Esophagus squamous epithelium (tissue), 4 donors: ENCODE data around the gene ZMIZ1.

Source experiments
- POLR2A ChIP-seq, 4 donors: fragments of 450-650 bp; IDR thresholded peaks; one replicate each; pipeline ENCODE4 v1.6.1; 2017; ENCODE audit warnings: antibody characterized with exemption in 4 of 4, mild to moderate bottlenecking in 4 of 4, moderate library complexity in 3 of 4
- TF ChIP-seq, protein P1 (sequence below), 6 experiments: fragments of 450-650 bp in 4 of 6; fragments of 200-600 bp in 2 of 6; sonication (generic) in 2 of 6; IDR thresholded peaks; one replicate each; pipeline ENCODE4 v1.5.1; 2016 to 2019; ENCODE audit warnings: antibody characterized with exemption in 6 of 6, mild to moderate bottlenecking in 4 of 6, moderate library complexity in 4 of 6

DNA sequence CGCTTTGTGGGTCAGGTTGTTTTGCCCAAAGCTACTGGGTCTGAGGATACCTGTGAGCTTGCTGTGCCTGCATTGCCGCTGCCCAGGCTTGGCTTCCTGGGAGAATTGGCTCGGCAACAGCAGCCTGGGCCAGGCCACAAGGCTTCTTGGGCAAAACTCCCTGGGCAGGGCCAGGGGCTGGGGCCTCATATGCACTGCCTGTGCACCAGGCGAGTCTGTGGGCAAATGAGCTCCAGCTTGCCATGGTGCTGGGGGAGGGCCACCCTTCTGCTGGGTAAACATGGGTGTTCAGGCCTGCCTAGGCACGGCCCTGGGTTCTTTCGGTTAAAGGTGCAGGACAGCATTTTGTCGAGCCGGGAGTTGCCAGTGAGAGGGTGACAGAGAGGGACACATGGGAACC lies 19.4 kb downstream of the ZMIZ1 start:
- TF ChIP-seq POLR2A (IDR thresholded peaks at IDR 0.05): no peak
- TF ChIP-seq, protein P1, sequence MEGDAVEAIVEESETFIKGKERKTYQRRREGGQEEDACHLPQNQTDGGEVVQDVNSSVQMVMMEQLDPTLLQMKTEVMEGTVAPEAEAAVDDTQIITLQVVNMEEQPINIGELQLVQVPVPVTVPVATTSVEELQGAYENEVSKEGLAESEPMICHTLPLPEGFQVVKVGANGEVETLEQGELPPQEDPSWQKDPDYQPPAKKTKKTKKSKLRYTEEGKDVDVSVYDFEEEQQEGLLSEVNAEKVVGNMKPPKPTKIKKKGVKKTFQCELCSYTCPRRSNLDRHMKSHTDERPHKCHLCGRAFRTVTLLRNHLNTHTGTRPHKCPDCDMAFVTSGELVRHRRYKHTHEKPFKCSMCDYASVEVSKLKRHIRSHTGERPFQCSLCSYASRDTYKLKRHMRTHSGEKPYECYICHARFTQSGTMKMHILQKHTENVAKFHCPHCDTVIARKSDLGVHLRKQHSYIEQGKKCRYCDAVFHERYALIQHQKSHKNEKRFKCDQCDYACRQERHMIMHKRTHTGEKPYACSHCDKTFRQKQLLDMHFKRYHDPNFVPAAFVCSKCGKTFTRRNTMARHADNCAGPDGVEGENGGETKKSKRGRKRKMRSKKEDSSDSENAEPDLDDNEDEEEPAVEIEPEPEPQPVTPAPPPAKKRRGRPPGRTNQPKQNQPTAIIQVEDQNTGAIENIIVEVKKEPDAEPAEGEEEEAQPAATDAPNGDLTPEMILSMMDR (IDR thresholded peaks at IDR 0.05): no peak
